ENCODE measurements around the gene ELOVL1. TPM values are rescaled to one million over a fixed set of nuclear protein-coding genes. Genes with fewer than 3 reads are reported as not detected.

ELOVL1 gene
- total RNA-seq, result 76.0 and 82.8 TPM in 2 replicates

GRCh38 chr1:43367904-43368645 lies at the start of gene ELOVL1:
Gene ELOVL1 (minus strand): TSS chr1:43368011. CDS start chr1:43365609, 2,402 bp downstream.

GRCh38 chr1:43389326-43390313 lies 21.8 kb upstream of the ELOVL1 start, which contains the start of the genes MED8 and SZT2:
Gene MED8 (minus strand): TSS chr1:43389800. CDS start chr1:43389764, 36 bp downstream.
Gene SZT2 (plus strand): TSS chr1:43389899. CDS start chr1:43389969, 70 bp downstream.

GRCh38 chr1:43358746-43359693 lies 8.8 kb downstream of the ELOVL1 start, which contains the start of gene CDC20:
Gene CDC20 (plus strand): TSS chr1:43358981. CDS start chr1:43359216, 235 bp downstream.

GRCh38 chr1:43337588-43337987 lies 30.2 kb downstream of the ELOVL1 start, which contains the start of gene MPL:
Gene MPL (plus strand): TSS chr1:43337818. CDS start chr1:43337849, 31 bp downstream.

Other genes starting within 250 kb of the ELOVL1 start
- 68.7 and 88.9 TPM in 2 replicates for gene EBNA1BP2, start 195.7 kb downstream of the ELOVL1 start, total RNA-seq
- gene CFAP57, start 195.7 kb downstream of the ELOVL1 start, total RNA-seq, result 0.26 and 0.56 TPM in 2 replicates
- not detected in 2 replicates for gene TMEM125, start 98.0 kb downstream of the ELOVL1 start, total RNA-seq
- gene C1orf210, start 82.4 kb downstream of the ELOVL1 start, total RNA-seq, result not detected in 2 replicates
- 12.3 and 16.9 TPM in 2 replicates for gene TIE1, start 67.0 kb downstream of the ELOVL1 start, total RNA-seq
- gene MPL, start 30.2 kb downstream of the ELOVL1 start, total RNA-seq, result not detected in 2 replicates
- gene CDC20, start 9.0 kb downstream of the ELOVL1 start, total RNA-seq, result 27.0 and 37.4 TPM in 2 replicates
- 61.3 and 68.4 TPM in 2 replicates for gene MED8, start 21.8 kb upstream of the ELOVL1 start, total RNA-seq
- gene SZT2, start 21.9 kb upstream of the ELOVL1 start, total RNA-seq, result 24.3 and 28.2 TPM in 2 replicates
- 37.3 and 46.8 TPM in 2 replicates for gene HYI, start 85.9 kb upstream of the ELOVL1 start, total RNA-seq
- 32.2 and 58.1 TPM in 2 replicates for gene PTPRF, start 162.9 kb upstream of the ELOVL1 start, total RNA-seq